Astrocyte (in vitro differentiated cells and primary cell): ENCODE results near the gene ANKRD23. TPM values are rescaled to one million over a fixed set of nuclear protein-coding genes. Genes with fewer than 3 reads are reported as not detected.
A peak's percentile ranks its signal among the peaks of the same experiment; 100 is the strongest.

Experiments
- DNase-seq: peaks from one replicate; pipeline ENCODE4 v3.0.0-alpha.2; 2010; ENCODE audit warnings: low read depth
- FAIRE-seq: peaks from 2 replicates; lab custom pipeline; 2011; peaks lifted over from hg19 to GRCh38; lab: Jason Lieb, UNC
- H2AFZ ChIP-seq: 2 replicates; pipeline ENCODE4 v1.6.0; 2012; ENCODE audit warnings: low read depth, low read length, inconsistent platforms
- H3K27ac ChIP-seq: 2 replicates; pipeline ENCODE4 v1.5.1; 2011; ENCODE audit warnings: low read depth, low read length, inconsistent platforms
- H3K27me3 ChIP-seq: 2 replicates; pipeline ENCODE4 v1.6.0; 2011; ENCODE audit warnings: low read length, inconsistent platforms; ENCODE audit not compliant: insufficient read depth
- H3K36me3 ChIP-seq: 2 replicates; pipeline ENCODE4 v1.5.1; 2011; ENCODE audit warnings: low read length, inconsistent platforms; ENCODE audit not compliant: insufficient read depth
- H3K4me1 ChIP-seq: 2 replicates; pipeline ENCODE4 v1.5.1; 2011; ENCODE audit warnings: low read length, inconsistent platforms; ENCODE audit not compliant: insufficient read depth
- H3K4me2 ChIP-seq: 2 replicates; pipeline ENCODE4 v1.6.0; 2012; ENCODE audit warnings: low read length, inconsistent platforms
- H3K4me3 ChIP-seq: 2 replicates; pipeline ENCODE4 v1.5.1; 2011; ENCODE audit warnings: low read depth, mild to moderate bottlenecking, low read length, inconsistent platforms; ENCODE audit not compliant: insufficient read depth
- H3K79me2 ChIP-seq: 2 replicates; pipeline ENCODE4 v1.6.0; 2012; ENCODE audit warnings: mild to moderate bottlenecking, low read length, inconsistent platforms; ENCODE audit not compliant: insufficient read depth
- H3K9ac ChIP-seq: 2 replicates; pipeline ENCODE4 v1.6.0; 2012; ENCODE audit warnings: mild to moderate bottlenecking, low read length, inconsistent platforms
- H3K9me3 ChIP-seq: 2 replicates; pipeline ENCODE4 v1.5.1; 2012; ENCODE audit warnings: low read depth, mild to moderate bottlenecking, low read length, inconsistent platforms; ENCODE audit not compliant: insufficient read depth
- H4K20me1 ChIP-seq: 2 replicates; pipeline ENCODE4 v1.6.0; 2012; ENCODE audit warnings: low read length, inconsistent platforms; ENCODE audit not compliant: insufficient read depth
- H3K27ac Mint-ChIP-seq: one replicate; pipeline ENCODE4 v1.8.0; 2021; ENCODE audit warnings: mild to moderate bottlenecking, mixed read lengths; ENCODE audit not compliant: unreplicated experiment
- H3K27me3 Mint-ChIP-seq: one replicate; pipeline ENCODE4 v1.8.0; 2021; ENCODE audit warnings: low read depth, mixed read lengths; ENCODE audit not compliant: unreplicated experiment
- H3K36me3 Mint-ChIP-seq: one replicate; pipeline ENCODE4 v1.8.0; 2021; ENCODE audit warnings: low read depth, mixed read lengths; ENCODE audit not compliant: unreplicated experiment
- H3K4me1 Mint-ChIP-seq: one replicate; pipeline ENCODE4 v1.8.0; 2021; ENCODE audit warnings: low read depth, mixed read lengths; ENCODE audit not compliant: unreplicated experiment
- H3K4me3 Mint-ChIP-seq: one replicate; pipeline ENCODE4 v1.8.0; 2021; ENCODE audit warnings: mild to moderate bottlenecking, moderate library complexity, mixed read lengths; ENCODE audit not compliant: unreplicated experiment
- H3K9me3 Mint-ChIP-seq: one replicate; pipeline ENCODE4 v1.8.0; 2021; ENCODE audit warnings: mild to moderate bottlenecking, mixed read lengths; ENCODE audit not compliant: unreplicated experiment
- CTCF ChIP-seq: IDR thresholded peaks from 2 replicates; pipeline ENCODE4 v1.5.1; 2011; ENCODE audit warnings: low read depth, mild to moderate bottlenecking, inconsistent platforms, low read length, moderate library complexity; ENCODE audit not compliant: insufficient read depth
- EZH2 ChIP-seq: IDR thresholded peaks from 2 replicates; pipeline ENCODE4 v1.6.1; 2012; ENCODE audit warnings: mild to moderate bottlenecking, low read length, inconsistent platforms; ENCODE audit not compliant: insufficient read depth
- total RNA-seq: library from RNA; stranded (reverse); gene quantifications from 2 replicates; pipeline ENCODE4 v1.2.1, GENCODE V29; 2021

ANKRD23 gene
- total RNA-seq, 1 donor from 2014 or later, result 2.5 TPM

GRCh38 chr2:96856776-96857666, 13.2 kb upstream of the ANKRD23 start:
- peaks cover 46% of the 10 kb centered on the region for H4K20me1 ChIP-seq
- DNase-seq (no peak), FAIRE-seq (no peak)
- peak overlapping the region; percentile 89 for H2AFZ ChIP-seq
- H3K27ac ChIP-seq, result peak overlapping the region; percentile 40
- H3K36me3 ChIP-seq, result peaks cover 7% of the 10 kb centered on the region
- peak overlapping the region; percentile 81 for H3K4me3 ChIP-seq
- peaks cover 23% of the 10 kb centered on the region for H3K79me2 ChIP-seq
- Mint-ChIP-seq H3K4me3 (peak overlapping the region; percentile 90), H3K27ac (no peak overlapping the region), H3K27me3 (no peaks in the 10 kb centered on the region), H3K36me3 (peaks cover 9% of the 10 kb centered on the region), H3K4me1 (peaks cover 8% of the 10 kb centered on the region), H3K9me3 (no peaks in the 10 kb centered on the region)
- no peaks in the 10 kb centered on the region for H3K9me3 ChIP-seq
- H3K9ac ChIP-seq, result peak overlapping the region; percentile 83
- H3K27me3 ChIP-seq, result no peaks in the 10 kb centered on the region
- no peak for TF ChIP-seq CTCF
- no peak for TF ChIP-seq EZH2
- H3K4me1 ChIP-seq, result peaks cover 19% of the 10 kb centered on the region
- peak overlapping the region; percentile 98 for H3K4me2 ChIP-seq

- no peak for FAIRE-seq
- Mint-ChIP-seq H3K9me3 (no peaks in the 10 kb centered on the region), H3K27ac (no peak overlapping the region), H3K4me1 (peaks cover 1% of the 10 kb centered on the region), H3K4me3 (no peak overlapping the region), H3K36me3 (peaks cover 9% of the 10 kb centered on the region), H3K27me3 (no peaks in the 10 kb centered on the region)
- H4K20me1 ChIP-seq, result peaks cover 19% of the 10 kb centered on the region
- no peak overlapping the region for H3K9ac ChIP-seq
- H3K4me1 ChIP-seq, result peaks cover 12% of the 10 kb centered on the region
- H2AFZ ChIP-seq, result no peak overlapping the region
- DNase-seq, result no peak
- no peak for TF ChIP-seq CTCF
- no peak for TF ChIP-seq EZH2
- H3K79me2 ChIP-seq, result peaks cover 23% of the 10 kb centered on the region
- peaks cover 10% of the 10 kb centered on the region for H3K36me3 ChIP-seq
- H3K4me2 ChIP-seq, result no peak overlapping the region
- H3K27ac ChIP-seq, result no peak overlapping the region
- H3K27me3 ChIP-seq, result no peaks in the 10 kb centered on the region
- no peak overlapping the region for H3K4me3 ChIP-seq
- no peaks in the 10 kb centered on the region for H3K9me3 ChIP-seq
Measured at GRCh38 chr2:96853321-96853720, 9.5 kb upstream of the ANKRD23 start.

GRCh38 chr2:96852667-96853066, 8.8 kb upstream of the ANKRD23 start:
- Histone ChIP-seq H3K79me2 (peaks cover 22% of the 10 kb centered on the region), H3K4me2 (no peak overlapping the region), H3K9me3 (no peaks in the 10 kb centered on the region), H3K4me3 (no peak overlapping the region), H3K27me3 (no peaks in the 10 kb centered on the region), H3K4me1 (peaks cover 12% of the 10 kb centered on the region), H4K20me1 (peaks cover 19% of the 10 kb centered on the region), H3K27ac (no peak overlapping the region), H3K36me3 (peaks cover 10% of the 10 kb centered on the region), H2AFZ (no peak overlapping the region), H3K9ac (no peak overlapping the region)
- no peak for DNase-seq
- no peak overlapping the region for H3K4me3 Mint-ChIP-seq
- H3K4me1 Mint-ChIP-seq, result peaks cover 1% of the 10 kb centered on the region
- FAIRE-seq, result no peak
- H3K36me3 Mint-ChIP-seq, result peaks cover 9% of the 10 kb centered on the region
- no peaks in the 10 kb centered on the region for H3K9me3 Mint-ChIP-seq
- H3K27ac Mint-ChIP-seq, result no peak overlapping the region
- H3K27me3 Mint-ChIP-seq, result no peaks in the 10 kb centered on the region
- no peak for TF ChIP-seq EZH2
- TF ChIP-seq CTCF, result no peak
